GM21825 (cell line): Measurements from ENCODE around the gene TK2.
"Not testable (repeated sequence)": the region's sequence is repeated elsewhere in the genome, so short reads cannot be mapped to it uniquely, and the experiment has no call there.

ENCODE experiments used
- ATAC-seq: cut with Tn5 transposase; IDR thresholded peaks from one replicate; pipeline ENCODE4 v1.9.1; 2021; ENCODE audit warnings: mild to moderate bottlenecking, moderate library complexity; ENCODE audit not compliant: unreplicated experiment

Gene TK2

DNA sequence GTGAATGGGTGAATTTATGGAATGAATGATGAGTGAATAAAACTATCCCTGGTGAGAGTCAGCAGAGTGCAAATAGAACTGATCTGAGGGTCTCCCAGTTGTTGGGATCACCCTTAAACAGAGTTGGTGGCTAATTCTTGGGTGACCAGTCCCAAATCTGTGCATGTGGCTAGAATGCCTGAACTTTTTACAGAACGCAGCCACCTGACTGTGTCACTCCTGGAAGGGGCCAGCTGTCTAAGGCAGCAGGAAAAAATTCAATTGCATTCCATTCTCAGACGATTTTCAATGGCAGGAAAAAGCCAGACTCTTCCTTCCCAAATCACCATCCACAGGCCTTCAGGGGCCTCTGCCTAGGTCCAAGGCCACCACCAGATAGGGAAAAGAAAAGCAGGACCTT lies 79.4 kb downstream of the TK2 start:
- no peak for ATAC-seq

GRCh38 chr16:66469947-66470546 lies 79.9 kb downstream of the TK2 start:
- ATAC-seq = no peak

GRCh38 chr16:66469291-66469946 lies 80.5 kb downstream of the TK2 start:
- ATAC-seq = no peak

DNA sequence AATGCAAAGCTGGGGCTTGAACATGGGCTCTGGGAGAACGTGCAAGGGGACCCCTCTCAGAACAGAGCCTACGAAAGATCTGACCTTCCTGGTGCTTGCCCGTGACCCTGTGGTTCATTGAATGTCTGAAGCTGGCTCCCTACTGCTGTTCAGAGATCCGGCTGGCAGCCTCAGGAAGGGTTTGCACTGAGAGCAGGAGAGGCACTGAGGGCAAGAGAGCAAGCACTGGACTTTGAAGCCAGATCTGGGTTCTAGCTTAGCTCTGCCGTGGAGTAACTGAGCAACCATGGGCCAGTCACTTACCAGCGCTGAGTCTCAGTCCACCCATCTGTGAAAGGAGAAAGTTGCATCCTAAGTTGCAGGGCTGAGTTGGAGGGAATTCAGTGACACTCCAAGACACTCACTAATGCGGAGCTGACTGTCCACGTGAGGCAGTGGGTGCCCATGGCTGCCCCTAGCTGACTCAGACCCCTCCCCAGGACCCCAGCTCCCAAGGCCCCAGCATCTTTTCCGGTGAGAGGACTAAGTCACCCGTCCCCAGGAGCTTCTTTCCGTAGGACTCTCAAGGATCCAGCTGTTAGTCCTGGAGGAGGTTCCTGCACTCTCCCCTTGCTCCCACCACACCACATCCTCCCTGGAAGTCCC lies 81.5 kb downstream of the TK2 start:
- no peak for ATAC-seq

DNA sequence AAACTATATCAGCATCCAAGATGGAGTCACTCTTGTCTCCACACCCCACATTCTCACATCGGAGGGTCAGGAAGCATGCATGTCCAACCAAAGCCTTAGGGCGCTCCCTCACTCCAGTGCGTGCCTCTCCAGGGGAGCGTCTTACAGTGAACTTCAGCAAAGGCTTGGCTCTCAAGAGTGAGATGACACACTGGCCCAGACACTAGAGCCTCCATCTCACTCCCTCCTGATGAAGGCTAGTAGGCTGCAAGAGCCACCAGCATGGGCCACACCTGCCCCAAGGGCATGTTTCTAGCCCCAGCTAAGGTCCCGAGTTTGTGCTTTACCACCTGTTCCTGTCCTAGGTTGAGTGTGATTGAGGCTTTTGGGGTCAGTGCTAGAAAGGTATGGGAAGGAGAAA lies 82.3 kb downstream of the TK2 start:
- ATAC-seq = no peak

GRCh38 chr16:66466636-66467035 lies 83.3 kb downstream of the TK2 start:
- ATAC-seq = not testable (repeated sequence)

DNA sequence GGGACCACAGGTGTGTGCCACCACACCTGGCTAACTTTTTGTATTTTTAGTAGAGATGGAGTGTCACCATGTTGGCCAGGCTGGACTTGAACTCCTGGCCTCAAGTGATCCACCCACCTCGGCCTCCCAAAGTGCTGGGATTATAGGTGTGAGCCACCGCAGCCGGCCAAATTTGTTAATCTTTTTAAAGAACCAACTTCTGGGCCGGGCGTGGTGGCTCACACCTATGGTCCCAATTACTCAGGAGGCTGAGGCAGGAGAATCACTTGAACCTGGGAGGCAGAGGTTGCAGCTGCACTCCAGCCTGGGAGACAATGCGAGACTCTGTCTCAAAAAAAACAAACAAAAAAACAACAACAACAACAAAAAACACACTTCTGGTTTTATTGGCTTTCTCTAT lies 84.0 kb downstream of the TK2 start:
- not testable (repeated sequence) for ATAC-seq

- no peak for ATAC-seq
These were observed 87.0 kb downstream of the TK2 start for GRCh38 chr16:66462912-66463311.

- ATAC-seq = no peak
These were observed 89.2 kb downstream of the TK2 start for GRCh38 chr16:66460703-66461102.

DNA sequence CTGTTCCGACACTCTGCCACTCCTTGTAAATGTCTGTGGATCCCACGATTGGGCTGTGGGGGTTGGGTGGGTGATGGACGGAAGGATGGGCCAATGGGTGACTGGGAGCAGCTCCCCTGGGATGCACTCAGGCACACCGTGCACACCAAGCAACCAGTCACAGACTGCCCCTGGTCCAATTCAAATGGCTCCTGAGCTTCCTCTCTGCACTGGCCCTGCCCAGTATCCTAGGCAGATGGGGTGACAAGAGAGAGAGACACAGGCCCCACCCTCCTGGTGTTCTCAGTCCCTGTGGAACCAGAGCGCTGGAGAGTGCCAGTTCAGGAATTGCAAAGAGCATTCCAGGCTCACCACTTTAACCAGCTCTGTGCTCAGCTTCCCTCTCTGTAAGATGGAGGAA lies 90.0 kb downstream of the TK2 start:
- ATAC-seq = no peak

- ATAC-seq = no peak
These were observed 91.1 kb downstream of the TK2 start for GRCh38 chr16:66458853-66459252.

DNA sequence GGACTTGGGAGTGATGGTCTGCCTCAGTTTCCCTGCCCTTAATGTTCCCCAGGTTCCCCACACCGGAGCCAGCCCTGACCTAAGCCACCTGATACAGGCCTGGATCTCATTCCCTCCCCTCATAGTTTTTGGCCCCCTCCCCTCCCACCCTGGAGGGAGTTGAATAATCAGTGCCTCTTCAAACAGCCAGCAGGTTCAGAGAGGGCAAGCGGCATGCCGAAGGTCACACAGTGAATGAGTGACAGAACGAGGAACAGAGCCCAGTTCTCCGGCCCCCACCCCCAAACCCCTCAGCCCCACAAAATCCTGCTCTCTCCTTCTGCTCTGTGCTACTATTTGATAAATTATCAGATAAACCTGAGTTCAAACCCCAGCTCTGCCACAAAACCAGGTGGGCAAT lies 91.6 kb downstream of the TK2 start:
- no peak for ATAC-seq
